SK-N-SH (cell line): ENCODE results near the gene MARS1. TPM values are rescaled to one million over a fixed set of nuclear protein-coding genes. Genes with fewer than 3 reads are reported as not detected.
A peak's percentile ranks its signal among the peaks of the same experiment; 100 is the strongest.

Experiments
- CTCF ChIA-PET: fragments of 300-600, 350-600 bp; formaldehyde crosslinking; extraction: SDS; loops from one replicate; lab custom pipeline; 2021; lab: Yijun Ruan, JAX
- POLR2A ChIA-PET: fragments of 350-600 bp; sonication (Branson Sonifier 250); formaldehyde crosslinking; extraction: SDS; loops from one replicate; lab custom pipeline; 2020; ENCODE audit warnings: antibody characterized with exemption, inconsistent platforms; lab: Yijun Ruan, JAX
- DNase-seq: peaks from one replicate; pipeline ENCODE4 v3.0.0; 2012
- H2AFZ ChIP-seq: fragments of 200-600 bp; sonication (generic); 2 replicates; pipeline ENCODE4 v1.8.1; 2016; ENCODE audit warnings: antibody characterized with exemption, mild to moderate bottlenecking, low read depth
- H3F3A ChIP-seq: fragments of 200-600 bp; sonication (generic); replicated peaks from 2 replicates; pipeline ENCODE3; 2016; ENCODE audit warnings: antibody characterized with exemption, mild to moderate bottlenecking; ENCODE audit not compliant: insufficient read depth
- H3K27ac ChIP-seq, 2 experiments: fragments of 200-500 bp in 1 of 2; fragments of 200-600 bp in 1 of 2; sonication (Bioruptor generic) in 1 of 2; sonication (generic), shearing (Covaris generic) in 1 of 2; 2 replicates each; pipeline versions ENCODE4 v1.5.1 to v1.6.1; 2014 to 2016; ENCODE audit warnings: low read depth in 2 of 2, inconsistent platforms in 1 of 2, low read length in 1 of 2, mild to moderate bottlenecking in 1 of 2, mixed read lengths in 1 of 2
- H3K27me3 ChIP-seq: fragments of 200-600 bp; sonication (generic), shearing (Covaris generic); 2 replicates; pipeline ENCODE4 v1.6.1; 2016; ENCODE audit warnings: mixed run types; ENCODE audit not compliant: insufficient read depth
- H3K36me3 ChIP-seq, 2 experiments: fragments of 200-500 bp in 1 of 2; fragments of 200-600 bp in 1 of 2; sonication (Bioruptor generic) in 1 of 2; sonication (generic) in 1 of 2; replicated peaks in 1 of 2; 2 replicates each; pipeline versions ENCODE3 to v1.5.1; 2014 to 2016; ENCODE audit warnings: low read length in 1 of 2, mild to moderate bottlenecking in 1 of 2; ENCODE audit not compliant: insufficient read depth in 2 of 2, control insufficient read depth in 1 of 2
- H3K4me1 ChIP-seq, 2 experiments: fragments of 200-500 bp in 1 of 2; fragments of 200-600 bp in 1 of 2; sonication (Bioruptor generic) in 1 of 2; sonication (generic), shearing (Covaris generic) in 1 of 2; 2 replicates each; pipeline versions ENCODE4 v1.5.1 to v1.6.1; 2014 to 2016; ENCODE audit warnings: low read depth in 1 of 2, low read length in 1 of 2, mixed run types in 1 of 2; ENCODE audit not compliant: insufficient read depth in 2 of 2, control insufficient read depth in 1 of 2
- H3K4me2 ChIP-seq: fragments of 200-600 bp; sonication (generic), shearing (Covaris generic); 2 replicates; pipeline ENCODE4 v1.6.1; 2017; ENCODE audit warnings: mixed run types
- H3K4me3 ChIP-seq, 2 experiments: fragments of 200-500 bp in 1 of 2; fragments of 200-600 bp in 1 of 2; sonication (Bioruptor generic) in 1 of 2; sonication (generic), shearing (Covaris generic) in 1 of 2; 2 replicates each; pipeline versions ENCODE4 v1.5.1 to v1.8.1; 2014 to 2016; ENCODE audit warnings: low read depth in 2 of 2, inconsistent platforms in 1 of 2, low read length in 1 of 2, mild to moderate bottlenecking in 1 of 2, mixed read lengths in 1 of 2, moderate library complexity in 1 of 2
- H3K79me2 ChIP-seq: fragments of 200-600 bp; sonication (generic); 2 replicates; pipeline ENCODE4 v1.8.1; 2017; ENCODE audit warnings: mild to moderate bottlenecking; ENCODE audit not compliant: insufficient read depth
- H3K9ac ChIP-seq: fragments of 200-600 bp; sonication (generic); 2 replicates; pipeline ENCODE4 v1.6.1; 2017; ENCODE audit warnings: mixed run types
- H3K9me2 ChIP-seq: fragments of 200-600 bp; sonication (generic); 2 replicates; pipeline ENCODE4 v1.6.1; 2017; ENCODE audit warnings: mixed run types
- H3K9me3 ChIP-seq: fragments of 200-600 bp; sonication (generic); 2 replicates; pipeline ENCODE4 v1.6.1; 2017; ENCODE audit warnings: mixed run types, mild to moderate bottlenecking, moderate library complexity
- H4K20me1 ChIP-seq: fragments of 200-600 bp; sonication (generic); 2 replicates; pipeline ENCODE4 v1.6.1; 2017; ENCODE audit warnings: mild to moderate bottlenecking, mixed run types; ENCODE audit not compliant: insufficient read depth
- EP300 ChIP-seq, 2 experiments: IDR thresholded peaks; 2 replicates each; pipeline versions ENCODE4 v1.4.0 to v1.6.1; 2012; ENCODE audit warnings: borderline replicate concordance in 1 of 2, low read depth in 1 of 2, low read length in 1 of 2
- FOSL2 ChIP-seq: IDR thresholded peaks from 2 replicates; pipeline ENCODE4 v1.4.0; 2012; ENCODE audit warnings: low read depth, mild to moderate bottlenecking, moderate library complexity, borderline replicate concordance
- FOXJ3 ChIP-seq: sonication (generic); formaldehyde crosslinking; IDR thresholded peaks from 2 replicates; pipeline ENCODE4 v1.5.1; 2020; ENCODE audit warnings: mild to moderate bottlenecking, missing genetic modification reagents
- FOXM1 ChIP-seq: IDR thresholded peaks from 2 replicates; pipeline ENCODE4 v1.4.0; 2012; ENCODE audit warnings: low read depth, mild to moderate bottlenecking
- GABPA ChIP-seq: IDR thresholded peaks from 2 replicates; pipeline ENCODE4 v1.4.0; 2012; ENCODE audit warnings: low read depth, mild to moderate bottlenecking
- JUND ChIP-seq: IDR thresholded peaks from 2 replicates; pipeline ENCODE4 v1.4.0; 2012
- MXI1 ChIP-seq: IDR thresholded peaks from 2 replicates; pipeline ENCODE4 v1.6.1; 2012; ENCODE audit warnings: mild to moderate bottlenecking, low read depth, low read length, improper control_type of control experiment
- NRF1 ChIP-seq: IDR thresholded peaks from 2 replicates; pipeline ENCODE4 v1.6.1; 2012; ENCODE audit warnings: low read depth, mild to moderate bottlenecking, low read length
- PBX3 ChIP-seq: IDR thresholded peaks from 2 replicates; pipeline ENCODE4; 2012
- POLR2AphosphoS5 ChIP-seq: IDR thresholded peaks from 2 replicates; pipeline ENCODE4 v1.6.1; 2012; ENCODE audit warnings: low read depth, low read length
- RXRA ChIP-seq: IDR thresholded peaks from 2 replicates; pipeline ENCODE4 v1.4.0; 2012; ENCODE audit warnings: low read depth, mild to moderate bottlenecking, borderline replicate concordance
- SIN3A ChIP-seq: IDR thresholded peaks from 2 replicates; pipeline ENCODE4 v1.6.1; 2012; ENCODE audit warnings: low read depth, mild to moderate bottlenecking, low read length, moderate library complexity, borderline replicate concordance
- SMC3 ChIP-seq: IDR thresholded peaks from 2 replicates; pipeline ENCODE4 v1.6.1; 2012; ENCODE audit warnings: low read depth, low read length, improper control_type of control experiment
- TCF12 ChIP-seq: IDR thresholded peaks from 2 replicates; pipeline ENCODE4 v1.4.0; 2012
- TEAD4 ChIP-seq: IDR thresholded peaks from 2 replicates; pipeline ENCODE4 v1.4.0; 2012; ENCODE audit warnings: mild to moderate bottlenecking, borderline replicate concordance; ENCODE audit not compliant: insufficient read depth
- ZBTB33 ChIP-seq: IDR thresholded peaks from 2 replicates; pipeline ENCODE4 v1.4.0; 2012; ENCODE audit warnings: low read depth, borderline replicate concordance
- WGBS: methylation state at CpG from one replicate; pipeline ENCODE4 v1.1.6; 2017; ENCODE audit warnings: low lambda C conversion rate; 5-methylcytosine and 5-hydroxymethylcytosine counted together
- polyA plus RNA-seq, 3 experiments: library from polyadenylated mRNA; depleted of rRNA; stranded (reverse); fragments of >200 nt; gene quantifications; 2 replicates each; pipeline ENCODE4 v1.2.3, GENCODE V29; 2012
- TF ChIP-seq, protein P1 (sequence below): IDR thresholded peaks from 2 replicates; pipeline ENCODE4 v1.4.0; 2012; ENCODE audit warnings: low read depth, borderline replicate concordance
- TF ChIP-seq, protein P2 (sequence below): IDR thresholded peaks from 2 replicates; pipeline ENCODE4 v1.6.1; 2012; ENCODE audit warnings: mild to moderate bottlenecking, low read depth, low read length, moderate library complexity

Gene MARS1
- polyA plus RNA-seq, 1 of the 3 experiments (the other 2 are of a cell fraction) = 158 TPM

DNA sequence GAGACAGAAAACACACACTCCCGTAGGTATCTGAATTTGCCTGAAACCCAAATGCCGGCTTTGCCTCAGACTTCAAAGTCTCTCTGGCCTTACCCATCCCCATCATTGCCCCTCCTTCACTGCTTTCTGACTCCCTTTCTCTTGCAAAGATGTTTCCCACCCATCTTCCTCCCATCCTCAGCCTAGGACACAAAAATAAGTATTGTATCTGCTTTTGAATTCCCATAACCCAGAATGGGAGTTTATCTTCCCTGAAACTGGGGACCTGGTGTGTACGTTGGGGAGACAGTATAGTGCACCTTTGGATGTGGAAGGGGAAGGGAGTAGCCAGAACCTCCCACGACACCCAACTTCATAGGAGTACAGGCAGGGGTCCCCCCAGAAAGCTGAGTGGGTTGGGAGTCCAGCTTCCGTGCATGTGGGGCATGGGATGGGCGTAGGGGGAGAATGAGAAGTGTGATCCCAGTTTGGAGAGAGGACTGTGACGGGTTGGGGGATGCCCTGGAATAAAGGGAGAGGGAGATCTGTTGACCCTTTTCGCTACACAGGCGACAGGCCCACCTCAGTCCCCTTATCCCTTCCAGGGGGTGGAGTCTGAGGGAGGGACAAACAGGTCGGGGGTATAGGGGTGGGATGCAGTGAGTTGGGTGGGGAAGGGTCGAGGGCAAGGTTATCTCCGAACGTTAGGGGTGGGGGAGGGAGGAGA lies 61.5 kb downstream of the MARS1 start:
- TF ChIP-seq POLR2AphosphoS5 (no peak), TEAD4 (no peak), RXRA (no peak), ZBTB33 (no peak), GABPA (no peak), SMC3 (no peak), NRF1 (no peak), FOSL2 (no peak), SIN3A (no peak), EP300 (IDR thresholded peaks at IDR 0.05; ENCODE audit: borderline replicate concordance in 1 of 2, low read depth in 1 of 2, low read length in 1 of 2) (no peak), PBX3 (no peak), FOXJ3 (CRISPR knock-in tag) (no peak), JUND (no peak), MXI1 (no peak), FOXM1 (no peak), TCF12 (no peak)
- TF ChIP-seq, protein P1, sequence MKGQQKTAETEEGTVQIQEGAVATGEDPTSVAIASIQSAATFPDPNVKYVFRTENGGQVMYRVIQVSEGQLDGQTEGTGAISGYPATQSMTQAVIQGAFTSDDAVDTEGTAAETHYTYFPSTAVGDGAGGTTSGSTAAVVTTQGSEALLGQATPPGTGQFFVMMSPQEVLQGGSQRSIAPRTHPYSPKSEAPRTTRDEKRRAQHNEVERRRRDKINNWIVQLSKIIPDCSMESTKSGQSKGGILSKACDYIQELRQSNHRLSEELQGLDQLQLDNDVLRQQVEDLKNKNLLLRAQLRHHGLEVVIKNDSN = no peak
- TF ChIP-seq, protein P2, sequence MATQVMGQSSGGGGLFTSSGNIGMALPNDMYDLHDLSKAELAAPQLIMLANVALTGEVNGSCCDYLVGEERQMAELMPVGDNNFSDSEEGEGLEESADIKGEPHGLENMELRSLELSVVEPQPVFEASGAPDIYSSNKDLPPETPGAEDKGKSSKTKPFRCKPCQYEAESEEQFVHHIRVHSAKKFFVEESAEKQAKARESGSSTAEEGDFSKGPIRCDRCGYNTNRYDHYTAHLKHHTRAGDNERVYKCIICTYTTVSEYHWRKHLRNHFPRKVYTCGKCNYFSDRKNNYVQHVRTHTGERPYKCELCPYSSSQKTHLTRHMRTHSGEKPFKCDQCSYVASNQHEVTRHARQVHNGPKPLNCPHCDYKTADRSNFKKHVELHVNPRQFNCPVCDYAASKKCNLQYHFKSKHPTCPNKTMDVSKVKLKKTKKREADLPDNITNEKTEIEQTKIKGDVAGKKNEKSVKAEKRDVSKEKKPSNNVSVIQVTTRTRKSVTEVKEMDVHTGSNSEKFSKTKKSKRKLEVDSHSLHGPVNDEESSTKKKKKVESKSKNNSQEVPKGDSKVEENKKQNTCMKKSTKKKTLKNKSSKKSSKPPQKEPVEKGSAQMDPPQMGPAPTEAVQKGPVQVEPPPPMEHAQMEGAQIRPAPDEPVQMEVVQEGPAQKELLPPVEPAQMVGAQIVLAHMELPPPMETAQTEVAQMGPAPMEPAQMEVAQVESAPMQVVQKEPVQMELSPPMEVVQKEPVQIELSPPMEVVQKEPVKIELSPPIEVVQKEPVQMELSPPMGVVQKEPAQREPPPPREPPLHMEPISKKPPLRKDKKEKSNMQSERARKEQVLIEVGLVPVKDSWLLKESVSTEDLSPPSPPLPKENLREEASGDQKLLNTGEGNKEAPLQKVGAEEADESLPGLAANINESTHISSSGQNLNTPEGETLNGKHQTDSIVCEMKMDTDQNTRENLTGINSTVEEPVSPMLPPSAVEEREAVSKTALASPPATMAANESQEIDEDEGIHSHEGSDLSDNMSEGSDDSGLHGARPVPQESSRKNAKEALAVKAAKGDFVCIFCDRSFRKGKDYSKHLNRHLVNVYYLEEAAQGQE = no peak
- Histone ChIP-seq H3K79me2 (peaks cover 59% of the 10 kb centered on the region), H4K20me1 (peaks cover 9% of the 10 kb centered on the region; the same call in 1 of the 2 replicates), H3K36me3 (peaks cover 8 to 12% of the 10 kb centered on the region in 2 experiments), H3K27me3 (no peaks in the 10 kb centered on the region), H3K9ac (peak overlapping the region; percentile 59), H2AFZ (peak overlapping the region; percentile 95; the same call in 1 of the 2 replicates), H3K4me3 (peak overlapping the region; percentile 90 to 94), H3K9me2 (no peaks in the 10 kb centered on the region), H3K9me3 (no peaks in the 10 kb centered on the region), H3K27ac (peak overlapping the region in 1 of 2 experiments; percentile 8; a peak in 1 of 4 replicates), H3K4me2 (peak overlapping the region; percentile 94), H3K4me1 (peaks cover 13 to 42% of the 10 kb centered on the region in 2 experiments), H3F3A (peaks cover 12% of the 10 kb centered on the region)
- no peak for DNase-seq
- WGBS = 48% methylated on average over 13 of the region's 13 CpGs
- POLR2A ChIA-PET = interaction anchor here (0.6 kb wide), 1 partner anchor 17 kb away, joined by 3 read pairs; no protein-coding TSS in a partner anchor
- CTCF ChIA-PET = no interaction called here
